Cardiac fibroblast (primary cell): ENCODE results near the gene C3orf62.
"Not testable (repeated sequence)": the region's sequence is repeated elsewhere in the genome, so short reads cannot be mapped to it uniquely, and the experiment has no call there.

Source experiments
- DNase-seq, 2 donors: peaks; one replicate each; pipeline versions ENCODE4 v3.0.0 to v3.0.0-alpha.2; 2010; ENCODE audit warnings: low read depth in 2 of 2
- H3K4me3 ChIP-seq, 2 donors: replicated peaks in 1 of 2; 1 replicate in 1 of 2; 2 replicates in 1 of 2; pipeline ENCODE4 v1.5.1; 2011; ENCODE audit warnings: low read depth in 2 of 2, low read length in 2 of 2, mild to moderate bottlenecking in 2 of 2, moderate library complexity in 1 of 2
- CTCF ChIP-seq: IDR thresholded peaks from one replicate; pipeline ENCODE4 v1.5.1; 2011; ENCODE audit warnings: low read depth, mild to moderate bottlenecking, low read length, inconsistent platforms

Gene C3orf62

GRCh38 chr3:49237344-49237743 lies 39.7 kb downstream of the C3orf62 start:
- no peak overlapping the region for H3K4me3 ChIP-seq
- no peak for DNase-seq
- TF ChIP-seq CTCF: no peak

- DNase-seq: no peak
- H3K4me3 ChIP-seq: no peak overlapping the region
- TF ChIP-seq CTCF: no peak
Observed at GRCh38 chr3:49236226-49236625, 40.8 kb downstream of the C3orf62 start.

- H3K4me3 ChIP-seq, DNase-seq: not testable (repeated sequence)
Observed at GRCh38 chr3:49228817-49229216, 48.2 kb downstream of the C3orf62 start.

GRCh38 chr3:49222002-49222401 lies 55.0 kb downstream of the C3orf62 start:
- DNase-seq: no peak
- no peak for TF ChIP-seq CTCF

GRCh38 chr3:49220985-49221563 lies 56.0 kb downstream of the C3orf62 start:
- not testable (repeated sequence) for DNase-seq, H3K4me3 ChIP-seq

More at GRCh38 chr3:49222002-49222401, 55.0 kb downstream of the C3orf62 start:
- no peak overlapping the region for H3K4me3 ChIP-seq

GRCh38 chr3:49219132-49219531 lies 57.9 kb downstream of the C3orf62 start:
- no peak for TF ChIP-seq CTCF
- no peak overlapping the region for H3K4me3 ChIP-seq

More at GRCh38 chr3:49219132-49219531, 57.9 kb downstream of the C3orf62 start:
- DNase-seq: no peak
